Melanocyte of skin (primary cell): ENCODE results near the gene RSL1D1. TPM values are rescaled to one million over a fixed set of nuclear protein-coding genes. Genes with fewer than 3 reads are reported as not detected.

Experiments used
- total RNA-seq, 2 donors: library from RNA; depleted of rRNA; stranded (reverse); fragments of >200 nt; gene quantifications; 2 replicates each; pipeline ENCODE4 v1.2.3, GENCODE V29; 2012

The RSL1D1 gene
- total RNA-seq = 100 to 1,000 TPM in 1 of 2 donors, 10 to 100 TPM in 1; 93.9 to 124 TPM

DNA sequence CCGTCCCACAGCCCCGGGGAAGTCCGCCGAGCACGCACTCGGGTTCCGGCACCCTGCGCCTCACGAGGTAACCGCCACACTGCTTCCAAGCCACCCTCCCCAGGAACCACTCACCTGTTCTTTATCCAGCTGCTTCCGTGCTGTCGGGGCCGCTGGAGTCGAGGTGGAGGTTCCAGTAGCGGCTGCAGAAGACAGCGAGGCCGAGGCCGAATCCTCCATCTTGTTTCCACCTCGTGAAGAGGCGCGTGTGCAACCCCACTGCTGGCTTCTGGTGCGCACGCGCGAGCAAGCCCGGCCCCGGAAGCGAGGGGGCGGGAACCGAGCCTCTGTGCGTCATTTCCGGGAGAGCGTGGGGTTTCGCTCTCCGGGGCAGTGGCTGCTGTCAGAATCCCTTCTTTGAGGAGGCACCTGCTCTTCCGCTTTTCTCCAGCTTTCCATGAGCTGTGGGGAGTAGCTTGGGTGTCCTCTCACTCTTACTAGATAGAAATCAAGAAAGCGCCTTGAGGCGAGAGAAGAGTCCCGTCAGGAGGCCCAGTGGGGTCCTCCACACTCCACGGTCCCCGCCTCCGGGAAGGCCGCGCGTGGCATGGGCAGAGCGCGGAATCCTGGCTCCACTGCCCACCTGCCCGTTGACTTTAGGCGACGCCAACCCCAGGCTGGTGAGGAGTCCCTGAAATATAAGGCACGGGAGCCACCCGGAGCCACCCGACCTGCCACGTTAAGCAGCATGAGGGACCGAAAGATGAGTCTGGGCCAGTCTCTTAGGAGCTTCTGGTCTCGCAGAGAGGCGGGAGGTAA is at the start of gene RSL1D1:
RSL1D1 (minus strand) TSS at position 249 of the 798 bp plus-strand sequence; CDS start at position 219, 30 bp downstream.

GRCh38 chr16:11797166-11797956 is 54.0 kb downstream of the RSL1D1 start, which contains the start of gene ZC3H7A:
TSS of gene ZC3H7A (minus strand) at chr16:11797258. CDS start at chr16:11782354, 14,904 bp downstream.

Other genes with a start within 250 kb of the RSL1D1 start
- 10 to 100 TPM; 26.0 to 37.5 TPM for gene SNN, start 183.1 kb downstream of the RSL1D1 start, total RNA-seq
- 10 to 100 TPM; 27.9 to 32.0 TPM for gene TXNDC11, start 108.7 kb downstream of the RSL1D1 start, total RNA-seq
- gene ZC3H7A, start 54.3 kb downstream of the RSL1D1 start, total RNA-seq = 10 to 100 TPM; 22.0 to 39.0 TPM
- 100 to 1,000 TPM in 1 of 2 donors, 10 to 100 TPM in 1; 70.5 to 114 TPM for gene GSPT1, start 64.4 kb upstream of the RSL1D1 start, total RNA-seq
- 1 to 10 TPM in 1 of 2 donors, under 1 TPM in 1; 0.34 to 8.0 TPM for gene NPIPB2, start 90.5 kb upstream of the RSL1D1 start, total RNA-seq
- gene TNFRSF17, start 113.7 kb upstream of the RSL1D1 start, total RNA-seq = not detected
- 10 to 100 TPM; 10.3 to 18.9 TPM for gene SNX29, start 125.2 kb upstream of the RSL1D1 start, total RNA-seq